H1 (cell line): Measurements from ENCODE around the gene PCDHB5. TPM values are rescaled to one million over a fixed set of nuclear protein-coding genes. Genes with fewer than 3 reads are reported as not detected.

Experiments
- CTCF ChIA-PET: fragments of 300-600 bp; sonication (Branson Sonifier 250); formaldehyde crosslinking; loops from one replicate; lab custom pipeline; 2021; ENCODE audit not compliant: partially characterized antibody; lab: Charles Lee
- POLR2A ChIA-PET: fragments of 300-600 bp; sonication (Branson Sonifier 250); formaldehyde crosslinking; loops from one replicate; lab custom pipeline; 2021; ENCODE audit warnings: inconsistent platforms; ENCODE audit not compliant: partially characterized antibody; lab: Charles Lee
- DNase-seq, 2 experiments: peaks; one replicate each; pipeline versions ENCODE4 v3.0.0 to v3.0.0-alpha.2; 2010 to 2022; ENCODE audit warnings: low spot score in 2 of 2, low read depth in 1 of 2, mixed read lengths in 1 of 2
- FAIRE-seq: peaks from 2 replicates; lab custom pipeline; 2011; peaks lifted over from hg19 to GRCh38; lab: Jason Lieb, UNC
- H2AFZ ChIP-seq: 2 replicates; pipeline ENCODE4 v1.8.1; 2012; ENCODE audit warnings: low read length, inconsistent platforms
- H2AK5ac ChIP-seq: 2 replicates; pipeline ENCODE4 v1.6.1; 2013; ENCODE audit warnings: low read depth, low read length
- H2BK120ac ChIP-seq: replicated peaks from 2 replicates; pipeline ENCODE3; 2013; ENCODE audit warnings: low read depth, low read length, inconsistent platforms
- H2BK12ac ChIP-seq: 2 replicates; pipeline ENCODE4 v1.6.1; 2013; ENCODE audit warnings: low read depth, low read length
- H2BK15ac ChIP-seq: 2 replicates; pipeline ENCODE4 v1.6.1; 2013; ENCODE audit warnings: low read length
- H2BK20ac ChIP-seq: 2 replicates; pipeline ENCODE4 v1.6.1; 2013; ENCODE audit warnings: low read length
- H2BK5ac ChIP-seq: 2 replicates; pipeline ENCODE4 v1.6.1; 2013; ENCODE audit warnings: low read depth, low read length
- H3K14ac ChIP-seq: 2 replicates; pipeline ENCODE4 v1.6.1; 2013; ENCODE audit warnings: inconsistent platforms; ENCODE audit not compliant: insufficient read length
- H3K18ac ChIP-seq: 2 replicates; pipeline ENCODE4 v1.6.1; 2013; ENCODE audit warnings: low read length; ENCODE audit errors: extremely low read depth
- H3K23ac ChIP-seq: 2 replicates; pipeline ENCODE4 v1.6.1; 2013; ENCODE audit warnings: inconsistent platforms; ENCODE audit not compliant: insufficient read length
- H3K23me2 ChIP-seq: 2 replicates; pipeline ENCODE4 v1.6.1; 2013; ENCODE audit warnings: low read depth, low read length
- H3K27ac ChIP-seq: 2 replicates; pipeline ENCODE4 v1.6.1; 2011; ENCODE audit warnings: low read depth, low read length, inconsistent platforms
- H3K27me3 ChIP-seq, 4 experiments: replicated peaks in 1 of 4; 1 replicate in 1 of 4; 2 replicates in 3 of 4; pipeline versions ENCODE4 v1.6.1 to v1.8.1; 2011 to 2013; ENCODE audit warnings: low read length in 3 of 4, mild to moderate bottlenecking in 3 of 4, inconsistent platforms in 2 of 4, mixed read lengths in 2 of 4, moderate library complexity in 1 of 4; ENCODE audit not compliant: control insufficient read depth in 3 of 4, insufficient read depth in 3 of 4; ENCODE audit errors: extremely low read depth in 1 of 4
- H3K36me3 ChIP-seq, 4 experiments: 2 replicates each; pipeline versions ENCODE4 v1.6.1 to v1.8.1; 2011 to 2013; ENCODE audit warnings: mild to moderate bottlenecking in 4 of 4, low read length in 3 of 4, moderate library complexity in 2 of 4, control low read depth in 1 of 4, inconsistent platforms in 1 of 4; ENCODE audit not compliant: insufficient read depth in 4 of 4, control insufficient read depth in 2 of 4
- H3K4ac ChIP-seq: replicated peaks from 2 replicates; pipeline ENCODE3; 2013; ENCODE audit warnings: low read length, low read depth, mixed read lengths, inconsistent platforms; ENCODE audit not compliant: insufficient read length
- H3K4me1 ChIP-seq, 4 experiments: replicated peaks in 1 of 4; 1 replicate in 1 of 4; 2 replicates in 3 of 4; pipeline versions ENCODE4 v1.6.1 to v1.8.1; 2011 to 2013; ENCODE audit warnings: low read length in 3 of 4, inconsistent platforms in 2 of 4, mixed read lengths in 1 of 4; ENCODE audit not compliant: insufficient read depth in 4 of 4, control insufficient read depth in 3 of 4
- H3K4me2 ChIP-seq, 2 experiments: 2 replicates each; pipeline versions ENCODE4 v1.6.1 to v1.8.1; 2011 to 2013; ENCODE audit warnings: low read depth in 2 of 2, low read length in 2 of 2, control low read depth in 1 of 2, inconsistent platforms in 1 of 2, mild to moderate bottlenecking in 1 of 2; ENCODE audit not compliant: insufficient read depth in 1 of 2
- H3K4me3 ChIP-seq, 4 experiments: fragments of 200-600, 300-600 bp in 1 of 4; sonication (generic), shearing (Covaris generic), sonication (Bioruptor Twin) in 1 of 4; 2 replicates each; pipeline versions ENCODE4 v1.5.1 to v1.8.1; 2011 to 2016; ENCODE audit warnings: low read length in 4 of 4, low read depth in 3 of 4, control low read depth in 2 of 4, inconsistent platforms in 2 of 4, mild to moderate bottlenecking in 2 of 4, mixed read lengths in 1 of 4, moderate library complexity in 1 of 4; ENCODE audit not compliant: insufficient read depth in 2 of 4; ENCODE audit errors: extremely low read depth in 1 of 4
- H3K56ac ChIP-seq: replicated peaks from 2 replicates; pipeline ENCODE3; 2013; ENCODE audit warnings: low read depth, mild to moderate bottlenecking, mixed read lengths, low read length, inconsistent platforms; ENCODE audit not compliant: insufficient read length
- H3K79me1 ChIP-seq: 2 replicates; pipeline ENCODE4 v1.6.1; 2013; ENCODE audit warnings: low read depth, low read length, control low read depth
- H3K79me2 ChIP-seq, 2 experiments: 2 replicates each; pipeline versions ENCODE4 v1.6.1 to v1.8.1; 2012 to 2013; ENCODE audit warnings: low read length in 2 of 2, mild to moderate bottlenecking in 2 of 2, inconsistent platforms in 1 of 2; ENCODE audit not compliant: insufficient read depth in 2 of 2, control insufficient read depth in 1 of 2
- H3K9ac ChIP-seq, 4 experiments: replicated peaks in 1 of 4; 1 replicate in 1 of 4; 2 replicates in 3 of 4; pipeline versions ENCODE4 v1.6.1 to v1.8.1; 2011 to 2013; ENCODE audit warnings: low read depth in 3 of 4, low read length in 3 of 4, control low read depth in 2 of 4, mild to moderate bottlenecking in 2 of 4, moderate library complexity in 2 of 4, inconsistent platforms in 1 of 4; ENCODE audit errors: extremely low read depth in 1 of 4
- H3K9me3 ChIP-seq, 2 experiments: 2 replicates each; pipeline versions ENCODE4 v1.6.1 to v1.8.1; 2012 to 2013; ENCODE audit warnings: mild to moderate bottlenecking in 2 of 2, moderate library complexity in 2 of 2, control low read depth in 1 of 2, inconsistent platforms in 1 of 2, low read depth in 1 of 2, low read length in 1 of 2, mixed read lengths in 1 of 2; ENCODE audit not compliant: insufficient read depth in 2 of 2
- H4K20me1 ChIP-seq, 2 experiments: replicated peaks in 1 of 2; 2 replicates each; pipeline versions ENCODE3 to v1.8.1; 2011 to 2013; ENCODE audit warnings: inconsistent platforms in 2 of 2, low read length in 2 of 2, mild to moderate bottlenecking in 1 of 2; ENCODE audit not compliant: insufficient read depth in 2 of 2, control insufficient read depth in 1 of 2
- H4K5ac ChIP-seq: 2 replicates; pipeline ENCODE4 v1.6.1; 2013; ENCODE audit warnings: low read length, low read depth, mixed read lengths, inconsistent platforms; ENCODE audit not compliant: insufficient read length
- H4K8ac ChIP-seq: 2 replicates; pipeline ENCODE4 v1.8.0; 2013; ENCODE audit warnings: mild to moderate bottlenecking, moderate library complexity, low read length, inconsistent platforms; ENCODE audit not compliant: insufficient read depth; ENCODE audit errors: extremely low read depth
- H4K91ac ChIP-seq: replicated peaks from 2 replicates; pipeline ENCODE3; 2013; ENCODE audit warnings: low read length, mixed read lengths, inconsistent platforms; ENCODE audit not compliant: insufficient read length
- WGBS, 2 experiments: shearing (Covaris generic) in 1 of 2; methylation state at CpG; one replicate each; pipeline versions ENCODE4 v1.1.6 to v1.1.7; 2013 to 2015; ENCODE audit warnings: low lambda C conversion rate in 2 of 2, mixed read lengths in 2 of 2, inconsistent platforms in 1 of 2, low coverage in 1 of 2, missing lambda C conversion rate in 1 of 2; ENCODE audit not compliant: insufficient replicate concordance in 2 of 2, insufficient coverage in 1 of 2, insufficient read length in 1 of 2; ENCODE audit errors: extremely low coverage in 1 of 2, missing lambda C conversion rate in 1 of 2; 5-methylcytosine and 5-hydroxymethylcytosine counted together
- polyA plus RNA-seq, 7 experiments: library from polyadenylated mRNA; depleted of rRNA in 3 of 7; stranded (reverse) in 5 of 7; unstranded in 2 of 7; fragments of >200 nt in 5 of 7; fragments of 200-250 nt in 2 of 7; gene quantifications; 1 replicate in 5 of 7; 2 replicates in 1 of 7; 4 replicates in 1 of 7; pipeline versions ENCODE4 v1.2.1 to v1.2.3, GENCODE V29; 2011 to 2013; ENCODE audit warnings: missing spikeins in 2 of 7, mixed read lengths in 2 of 7
- total RNA-seq: library from RNA; stranded (reverse); fragmentation: NEBNext Ultra II Directional; extraction: Animal tissue kit (Norgen Biotek cat#: 25700); gene quantifications from 2 replicates; pipeline ENCODE4 v1.2.1, GENCODE V29; 2021

Gene PCDHB5
- total and polyA plus RNA-seq, 2 of the 8 experiments (the other 6 are each of a cell fraction or from before 2014, with no cell fraction given), result 2.4 to 8.2 TPM

DNA sequence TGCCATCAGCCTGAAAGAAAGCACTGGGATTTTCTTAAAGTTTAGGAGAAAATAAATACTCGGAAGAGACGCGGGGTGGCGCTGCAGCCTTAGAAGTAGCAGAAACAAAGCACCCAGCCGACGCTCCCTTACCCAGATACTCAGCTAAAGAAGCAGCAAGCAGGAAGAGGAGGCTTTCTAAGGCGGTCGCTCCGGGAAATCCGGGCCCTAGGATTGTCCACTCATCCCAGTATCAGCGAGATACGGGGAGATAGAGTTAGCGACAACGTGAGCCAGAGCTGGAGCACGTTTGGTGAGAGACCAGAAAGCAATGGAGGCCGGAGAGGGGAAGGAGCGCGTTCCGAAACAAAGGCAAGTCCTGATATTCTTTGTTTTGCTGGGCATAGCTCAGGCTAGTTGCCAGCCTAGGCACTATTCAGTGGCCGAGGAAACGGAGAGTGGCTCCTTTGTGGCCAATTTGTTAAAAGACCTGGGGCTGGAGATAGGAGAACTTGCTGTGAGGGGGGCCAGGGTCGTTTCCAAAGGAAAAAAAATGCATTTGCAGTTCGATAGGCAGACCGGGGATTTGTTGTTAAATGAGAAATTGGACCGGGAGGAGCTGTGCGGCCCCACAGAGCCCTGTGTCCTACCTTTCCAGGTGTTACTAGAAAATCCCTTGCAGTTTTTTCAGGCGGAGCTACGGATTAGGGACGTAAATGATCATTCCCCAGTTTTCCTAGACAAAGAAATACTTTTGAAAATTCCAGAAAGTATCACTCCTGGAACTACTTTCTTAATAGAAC, 40.3 kb upstream of the PCDHB5 start, which contains the start of gene PCDHB2:
TSS of gene PCDHB2 (plus strand) at position 135 of the 782 bp plus-strand sequence. CDS start at position 311, 176 bp downstream.
- Histone ChIP-seq H3K18ac (peak within 1 kb of the TSS; percentile 89), H4K8ac (peak within 1 kb of the TSS; percentile 97; the same call in 1 of the 2 replicates), H3K27ac (peak within 1 kb of the TSS; percentile 91), H3K56ac (peak within 1 kb of the TSS; percentile 71), H3K4ac (peak within 1 kb of the TSS; percentile 27), H3K4me1 (no peaks in the 10 kb centered on the region; a peak in 2 of 7 replicates), H3K4me3 (peak within 1 kb of the TSS; percentile 80 to 99 (median 92)), H2BK15ac (no peak within 1 kb of the TSS), H2AFZ (peak within 1 kb of the TSS; percentile 98), H2AK5ac (no peak within 1 kb of the TSS), H3K9me3 (peaks cover 0 to 7% of the 10 kb centered on the region in 2 experiments; a peak in 1 of 4 replicates), H4K5ac (peak within 1 kb of the TSS; percentile 93), H3K36me3 (peaks cover 0 to 10% (median 0%) of the 10 kb centered on the region in 4 experiments; a peak in 2 of 8 replicates), H4K20me1 (no peaks in the 10 kb centered on the region), H2BK12ac (no peak within 1 kb of the TSS), H2BK120ac (peak within 1 kb of the TSS; percentile 44), H2BK20ac (no peak within 1 kb of the TSS), H3K14ac (no peak within 1 kb of the TSS), H3K79me1 (no peaks in the 10 kb centered on the region), H3K9ac (peak within 1 kb of the TSS; percentile 89 to 98 (median 96)), H2BK5ac (0 out of 2 replicates have a peak within 1 kb of the TSS, but pooled peaks have one; percentile 19), H3K4me2 (peak within 1 kb of the TSS; percentile 79 to 80), H3K79me2 (peaks cover 0 to 19% of the 10 kb centered on the region in 2 experiments; a peak in 3 of 4 replicates), H3K23ac (no peak within 1 kb of the TSS), H4K91ac (peak within 1 kb of the TSS; percentile 87), H3K27me3 (no peaks in the 10 kb centered on the region), H3K23me2 (peaks cover 3% of the 10 kb centered on the region)
- WGBS, 2 experiments, result 5% methylated on average over 29 of the region's 29 CpGs; no CpG with 5 or more reads in 1 of the 2 experiments
- DNase-seq (peak; percentile 75 to 84), FAIRE-seq (peak; percentile 97)
- CTCF ChIA-PET, result interaction anchor here (0.6 to 2.8 kb wide), 47 partner anchors 8 to 469 kb away, joined by 3 to 24 read pairs (median 4); partner anchors contain the start of genes PCDHA12, PCDHAC1, PCDHB1 and PCDHB10
- POLR2A ChIA-PET, result interaction anchor here (0.8 to 2.0 kb wide), 20 partner anchors 9 to 276 kb away, joined by 3 to 14 read pairs (median 5); partner anchors contain the start of genes PCDHA11, PCDHA6, PCDHB1 and PCDHB10
